Kidney (tissue), 14 donors: Measurements from ENCODE around the gene SLC46A1. TPM values are rescaled to one million over a fixed set of nuclear protein-coding genes. Genes with fewer than 3 reads are reported as not detected.
A peak's percentile ranks its signal among the peaks of the same experiment; 100 is the strongest.

Source experiments
- DNase-seq, 5 donors: peaks; one replicate each; pipeline ENCODE4 v3.0.0-alpha.2; 2013 to 2020
- FAIRE-seq: peaks from 2 replicates; lab custom pipeline; 2012; peaks lifted over from hg19 to GRCh38; lab: Jason Lieb, UNC
- H3K27ac ChIP-seq, 2 donors: one replicate each; pipeline ENCODE4 v1.7.0; 2013; ENCODE audit warnings: low read depth in 2 of 2, low read length in 2 of 2, inconsistent platforms in 1 of 2
- H3K27me3 ChIP-seq: one replicate; pipeline ENCODE4 v1.7.1; 2013; ENCODE audit warnings: low read length, inconsistent platforms; ENCODE audit not compliant: control insufficient read depth, insufficient read depth
- H3K36me3 ChIP-seq, 3 donors: one replicate each; pipeline versions ENCODE4 v1.7.0 to v1.7.1; 2013; ENCODE audit warnings: low read length in 3 of 3, control low read depth in 1 of 3, inconsistent platforms in 1 of 3; ENCODE audit not compliant: insufficient read depth in 3 of 3, control insufficient read depth in 2 of 3
- H3K4me1 ChIP-seq, 3 donors: one replicate each; pipeline versions ENCODE4 v1.7.0 to v1.7.1; 2013; ENCODE audit warnings: low read length in 3 of 3, inconsistent platforms in 1 of 3, low read depth in 1 of 3; ENCODE audit not compliant: control insufficient read depth in 2 of 3, insufficient read depth in 2 of 3
- H3K4me3 ChIP-seq, 3 donors: one replicate each; pipeline versions ENCODE4 v1.7.0 to v1.8.1; 2013; ENCODE audit warnings: low read length in 3 of 3, control low read depth in 1 of 3, inconsistent platforms in 1 of 3
- H3K9ac ChIP-seq, 3 donors: one replicate each; pipeline versions ENCODE4 v1.7.0 to v1.7.1; 2013; ENCODE audit warnings: low read length in 3 of 3, control low read depth in 1 of 3, inconsistent platforms in 1 of 3
- H3K9me3 ChIP-seq, 3 donors: one replicate each; pipeline versions ENCODE4 v1.7.0 to v1.7.1; 2013; ENCODE audit warnings: low read length in 3 of 3, control low read depth in 1 of 3, inconsistent platforms in 1 of 3; ENCODE audit not compliant: control insufficient read depth in 2 of 3, insufficient read depth in 1 of 3
- CTCF ChIP-seq: IDR thresholded peaks from 3 replicates; pipeline ENCODE4 v1.5.1; 2012; ENCODE audit warnings: mild to moderate bottlenecking, moderate library complexity, borderline replicate concordance; ENCODE audit not compliant: insufficient read depth; ENCODE audit errors: extremely low read depth
- intact Hi-C: fragments of 100-400 bp; cut with DNase I; formaldehyde crosslinking; loops from one replicate; pipeline ENCODE4 v1.11.1; 2022
- polyA plus RNA-seq: library from polyadenylated mRNA; stranded (reverse); fragments of 350-450 nt; fragmentation: Illumina TruSeq; extraction: RNeasy Lipid Tissue Mini Kit (QIAGEN cat#74804); gene quantifications from one replicate; pipeline ENCODE4 v1.2.3, GENCODE V29; 2014; ENCODE audit warnings: low read depth, low replicate concordance; ENCODE audit not compliant: insufficient read depth
- total RNA-seq: library from RNA; stranded (reverse); fragmentation: NEBNext Ultra II Directional; extraction: Animal tissue kit (Norgen Biotek cat#: 25700); gene quantifications from one replicate; pipeline ENCODE4 v1.2.1, GENCODE V29; 2021
- donor health status: control.
- donor health status: control.
- donor health status: control.
- donor health status: control.
- donor health status: control.
- donor health status: DM: yes; HTN: yes; CAD: no.
- donor health status: Normal renal cell carcinoma (clear cell type).

Gene SLC46A1
- total and polyA plus RNA-seq, 2 donors from 2014 or later, result 9.7 to 14.7 TPM

- no peak for TF ChIP-seq CTCF
- FAIRE-seq (no peak), DNase-seq (no peak)
- Histone ChIP-seq H3K9ac (peak overlapping the region in 1 of 3 donors; percentile 40), H3K9me3 (no peaks in the 10 kb centered on the region), H3K4me1 (peaks cover 0 to 18% (median 4%) of the 10 kb centered on the region in 3 donors), H3K27ac (peak overlapping the region; percentile 51 to 57), H3K27me3 (no peaks in the 10 kb centered on the region), H3K4me3 (no peak overlapping the region), H3K36me3 (peaks cover 0 to 5% (median 4%) of the 10 kb centered on the region in 3 donors)
- intact Hi-C loops, result no loop called here
Measured at GRCh38 chr17:28397687-28398279, 8.2 kb downstream of the SLC46A1 start.

GRCh38 chr17:28397275-28397674, 8.7 kb downstream of the SLC46A1 start:
- Histone ChIP-seq H3K36me3 (peaks cover 0 to 5% (median 4%) of the 10 kb centered on the region in 3 donors), H3K4me3 (no peak overlapping the region), H3K9me3 (no peaks in the 10 kb centered on the region), H3K9ac (no peak overlapping the region), H3K27ac (no peak overlapping the region), H3K27me3 (no peaks in the 10 kb centered on the region), H3K4me1 (peaks cover 0 to 18% (median 4%) of the 10 kb centered on the region in 3 donors)
- no peak for FAIRE-seq
- TF ChIP-seq CTCF, result no peak
- DNase-seq, result no peak
- intact Hi-C loops, result no loop called here

- no peaks in the 10 kb centered on the region for H3K9me3 ChIP-seq
- no peak for TF ChIP-seq CTCF
- H3K9ac ChIP-seq, result no peak overlapping the region
- DNase-seq (no peak), FAIRE-seq (no peak)
- H3K4me1 ChIP-seq, result peaks cover 0 to 18% (median 4%) of the 10 kb centered on the region in 3 donors
- peaks cover 0 to 5% (median 4%) of the 10 kb centered on the region in 3 donors for H3K36me3 ChIP-seq
- no peak overlapping the region for H3K27ac ChIP-seq
- H3K4me3 ChIP-seq, result no peak overlapping the region
- intact Hi-C loops, result no loop called here
- no peaks in the 10 kb centered on the region for H3K27me3 ChIP-seq
Measured at GRCh38 chr17:28396635-28397239, 9.3 kb downstream of the SLC46A1 start.
